K562 (cell line): Measurements from ENCODE around the gene DENND2C. TPM values are rescaled to one million over a fixed set of nuclear protein-coding genes. Genes with fewer than 3 reads are reported as not detected.

Source experiments
- BCLAF1 ChIP-seq, 2 experiments: fragments of 450-650 bp in 1 of 2; IDR thresholded peaks; 2 replicates each; pipeline ENCODE4 v1.6.1; 2011 to 2017; ENCODE audit warnings: low read depth in 2 of 2, antibody characterized with exemption in 1 of 2, borderline replicate concordance in 1 of 2, low read length in 1 of 2, mild to moderate bottlenecking in 1 of 2, mixed read lengths in 1 of 2; ENCODE audit not compliant: control insufficient read depth in 1 of 2
- EP400 ChIP-seq: fragments of 450-650 bp; IDR thresholded peaks from 2 replicates; pipeline ENCODE4 v1.6.1; 2017; ENCODE audit warnings: antibody characterized with exemption, mild to moderate bottlenecking, moderate library complexity
- ESRRA ChIP-seq: fragments of 450-650 bp; IDR thresholded peaks from 2 replicates; pipeline ENCODE4 v1.6.1; 2014; ENCODE audit warnings: low read depth, mild to moderate bottlenecking, moderate library complexity, borderline replicate concordance
- GATAD2B ChIP-seq: fragments of 450-650 bp; IDR thresholded peaks from 2 replicates; pipeline ENCODE4 v1.6.1; 2017; ENCODE audit warnings: mild to moderate bottlenecking, borderline replicate concordance
- HBP1 ChIP-seq: fragments of 450-650 bp; formaldehyde crosslinking; IDR thresholded peaks from 2 replicates; pipeline ENCODE4 v1.4.0; 2022; ENCODE audit warnings: missing genetic modification characterization
- HDAC8 ChIP-seq: fragments of 450-650 bp; IDR thresholded peaks from 2 replicates; pipeline ENCODE4 v1.6.1; 2016; ENCODE audit warnings: mild to moderate bottlenecking, missing genetic modification characterization, moderate library complexity, missing compliant biosample characterization
- HIVEP1 ChIP-seq: fragments of 250-450 bp; sonication (Bioruptor Pico); IDR thresholded peaks from 2 replicates; pipeline ENCODE4 v1.4.0; 2020; ENCODE audit warnings: mild to moderate bottlenecking
- HNRNPLL ChIP-seq: fragments of 200-400 bp; formaldehyde crosslinking; IDR thresholded peaks from 2 replicates; pipeline ENCODE4 v1.6.1; 2017; ENCODE audit warnings: low read length, low read depth, mild to moderate bottlenecking; ENCODE audit not compliant: poor library complexity, severe bottlenecking
- KAT2B ChIP-seq: IDR thresholded peaks from one replicate; pipeline ENCODE4 v1.6.1; 2012; ENCODE audit warnings: low read depth, mild to moderate bottlenecking, control low read depth, inconsistent platforms, low read length, moderate library complexity
- OTX1 ChIP-seq: fragments of 450-650 bp; formaldehyde crosslinking; IDR thresholded peaks from 2 replicates; pipeline ENCODE4 v1.4.0; 2022; ENCODE audit warnings: mild to moderate bottlenecking
- PHB2 ChIP-seq: fragments of 450-650 bp; IDR thresholded peaks from 2 replicates; pipeline ENCODE4 v1.6.1; 2017; ENCODE audit warnings: low read depth
- POLR2B ChIP-seq: fragments of 450-650 bp; IDR thresholded peaks from 2 replicates; pipeline ENCODE4 v1.6.1; 2018; ENCODE audit warnings: low read depth; ENCODE audit not compliant: partially characterized antibody
- ZBED1 ChIP-seq: IDR thresholded peaks from 2 replicates; pipeline ENCODE4 v1.6.1; 2014
- ZNF589 ChIP-seq: fragments of 200-800 bp; sonication (Bioruptor generic); IDR thresholded peaks from 2 replicates; pipeline ENCODE4 v1.6.1; 2016; ENCODE audit warnings: low read depth, missing genetic modification characterization, missing compliant biosample characterization
- polyA plus RNA-seq, 8 experiments: library from polyadenylated mRNA; depleted of rRNA in 4 of 8; stranded (reverse) in 5 of 8; unstranded in 3 of 8; fragments of >200 nt; fragmentation: Nextera tagmentation in 2 of 8; fragmentation: Illumina TruSeq in 1 of 8; extraction: Ambion mirVana in 2 of 8; extraction: Trizol in 1 of 8; gene quantifications; 2 replicates each; pipeline versions ENCODE4 v1.2.1 to v1.2.3, GENCODE V29; 2011 to 2014; ENCODE audit warnings: inconsistent platforms in 1 of 8, missing spikeins in 1 of 8
- total RNA-seq, 7 experiments: library from RNA; depleted of rRNA in 6 of 7; stranded (reverse); fragments of >200 nt in 6 of 7; fragmentation: Illumina TruSeq in 2 of 7; extraction: Trizol in 2 of 7; gene quantifications; 2 replicates each; pipeline versions ENCODE4 v1.2.1 to v1.2.3, GENCODE V29; 2011 to 2021; ENCODE audit warnings: low replicate concordance in 1 of 7
- TF ChIP-seq, protein P1 (sequence below): fragments of 450-650 bp; IDR thresholded peaks from 2 replicates; pipeline ENCODE4 v1.6.1; 2016; ENCODE audit warnings: antibody characterized with exemption
- TF ChIP-seq, protein P2 (sequence below): IDR thresholded peaks from 2 replicates; pipeline ENCODE4 v1.6.1; 2011; ENCODE audit not compliant: insufficient read length; ENCODE audit errors: extremely low read depth
- TF ChIP-seq, protein P3 (sequence below): sonication (generic); formaldehyde crosslinking; IDR thresholded peaks from 2 replicates; pipeline ENCODE4 v1.8.1; 2023; ENCODE audit warnings: mild to moderate bottlenecking, missing genetic modification reagents, moderate library complexity

The DENND2C gene
- total and polyA plus RNA-seq, 9 of the 15 experiments (the other 6 are each of a cell fraction or from before 2014, with no cell fraction given): 0.03 to 0.25 (median 0.14) TPM

- TF ChIP-seq, protein P1, sequence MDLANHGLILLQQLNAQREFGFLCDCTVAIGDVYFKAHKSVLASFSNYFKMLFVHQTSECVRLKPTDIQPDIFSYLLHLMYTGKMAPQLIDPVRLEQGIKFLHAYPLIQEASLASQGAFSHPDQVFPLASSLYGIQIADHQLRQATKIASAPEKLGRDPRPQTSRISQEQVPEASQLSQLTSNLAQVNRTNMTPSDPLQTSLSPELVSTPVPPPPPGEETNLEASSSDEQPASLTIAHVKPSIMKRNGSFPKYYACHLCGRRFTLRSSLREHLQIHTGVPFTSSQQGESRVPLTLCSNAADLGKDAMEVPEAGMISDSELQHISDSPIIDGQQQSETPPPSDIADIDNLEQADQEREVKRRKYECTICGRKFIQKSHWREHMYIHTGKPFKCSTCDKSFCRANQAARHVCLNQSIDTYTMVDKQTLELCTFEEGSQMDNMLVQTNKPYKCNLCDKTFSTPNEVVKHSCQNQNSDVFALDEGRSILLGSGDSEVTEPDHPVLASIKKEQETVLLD: peak; percentile 99
- no peak for TF ChIP-seq HBP1
- TF ChIP-seq, protein P2, sequence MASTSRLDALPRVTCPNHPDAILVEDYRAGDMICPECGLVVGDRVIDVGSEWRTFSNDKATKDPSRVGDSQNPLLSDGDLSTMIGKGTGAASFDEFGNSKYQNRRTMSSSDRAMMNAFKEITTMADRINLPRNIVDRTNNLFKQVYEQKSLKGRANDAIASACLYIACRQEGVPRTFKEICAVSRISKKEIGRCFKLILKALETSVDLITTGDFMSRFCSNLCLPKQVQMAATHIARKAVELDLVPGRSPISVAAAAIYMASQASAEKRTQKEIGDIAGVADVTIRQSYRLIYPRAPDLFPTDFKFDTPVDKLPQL: no peak
- TF ChIP-seq POLR2B: peak; percentile 92
- peak; percentile 66; the same call in 1 of the 2 replicates for TF ChIP-seq ZBED1
- 0 out of 2 replicates have a peak, but pooled peaks have one; percentile 73 for TF ChIP-seq ZNF589
- TF ChIP-seq HNRNPLL: peak; percentile 99
- no peak for TF ChIP-seq GATAD2B
- TF ChIP-seq ESRRA: peak; percentile 72; the same call in 1 of the 2 replicates
- no peak for TF ChIP-seq PHB2
- TF ChIP-seq, protein P3, sequence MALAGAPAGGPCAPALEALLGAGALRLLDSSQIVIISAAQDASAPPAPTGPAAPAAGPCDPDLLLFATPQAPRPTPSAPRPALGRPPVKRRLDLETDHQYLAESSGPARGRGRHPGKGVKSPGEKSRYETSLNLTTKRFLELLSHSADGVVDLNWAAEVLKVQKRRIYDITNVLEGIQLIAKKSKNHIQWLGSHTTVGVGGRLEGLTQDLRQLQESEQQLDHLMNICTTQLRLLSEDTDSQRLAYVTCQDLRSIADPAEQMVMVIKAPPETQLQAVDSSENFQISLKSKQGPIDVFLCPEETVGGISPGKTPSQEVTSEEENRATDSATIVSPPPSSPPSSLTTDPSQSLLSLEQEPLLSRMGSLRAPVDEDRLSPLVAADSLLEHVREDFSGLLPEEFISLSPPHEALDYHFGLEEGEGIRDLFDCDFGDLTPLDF (CRISPR knock-in tag): no peak; the same call in 1 of the 2 replicates
- peak; percentile 83; the same call in 1 of the 2 replicates for TF ChIP-seq OTX1 (CRISPR knock-in tag)
- TF ChIP-seq EP400: peak; percentile 85
- peak in 1 of 2 experiments; percentile 47; a peak in 1 of 4 replicates for TF ChIP-seq BCLAF1 (IDR thresholded peaks at IDR 0.05; ENCODE audit: borderline replicate concordance in 1 of 2, control insufficient read depth in 1 of 2, low read depth in 2 of 2, low read length in 1 of 2)
- TF ChIP-seq HIVEP1 (CRISPR knock-in tag): no peak
- 0 out of 2 replicates have a peak, but pooled peaks have one; percentile 26 for TF ChIP-seq HDAC8 (tag)
- TF ChIP-seq KAT2B: no peak
Measured at GRCh38 chr1:114581335-114582287, 88.2 kb downstream of the DENND2C start, which contains the start of gene BCAS2 (continued).
